Choroid plexus epithelial cell (primary cell): ENCODE results near the gene SPON2.
A peak's percentile ranks its signal among the peaks of the same experiment; 100 is the strongest.

ENCODE experiments used
- DNase-seq: peaks from one replicate; pipeline ENCODE4 v3.0.0-alpha.2; 2010; ENCODE audit warnings: low read depth
- H3K4me3 ChIP-seq: 2 replicates; pipeline ENCODE4 v1.5.1; 2011; ENCODE audit warnings: low read depth, mild to moderate bottlenecking, control low read depth, low read length, moderate library complexity
- TF ChIP-seq, protein P1 (sequence below): conservative IDR thresholded peaks from 2 replicates; pipeline ENCODE4 v1.5.1; 2011; ENCODE audit warnings: low read depth, mild to moderate bottlenecking, control low read depth, inconsistent platforms, low read length, moderate library complexity

Gene SPON2

GRCh38 chr4:1172228-1172851, at the start of gene SPON2:
SPON2 (minus strand) TSS chr4:1172583.
- DNase-seq, result peak; percentile 81
- peak within 1 kb of the TSS; percentile 78 for H3K4me3 ChIP-seq
- TF ChIP-seq, protein P1, sequence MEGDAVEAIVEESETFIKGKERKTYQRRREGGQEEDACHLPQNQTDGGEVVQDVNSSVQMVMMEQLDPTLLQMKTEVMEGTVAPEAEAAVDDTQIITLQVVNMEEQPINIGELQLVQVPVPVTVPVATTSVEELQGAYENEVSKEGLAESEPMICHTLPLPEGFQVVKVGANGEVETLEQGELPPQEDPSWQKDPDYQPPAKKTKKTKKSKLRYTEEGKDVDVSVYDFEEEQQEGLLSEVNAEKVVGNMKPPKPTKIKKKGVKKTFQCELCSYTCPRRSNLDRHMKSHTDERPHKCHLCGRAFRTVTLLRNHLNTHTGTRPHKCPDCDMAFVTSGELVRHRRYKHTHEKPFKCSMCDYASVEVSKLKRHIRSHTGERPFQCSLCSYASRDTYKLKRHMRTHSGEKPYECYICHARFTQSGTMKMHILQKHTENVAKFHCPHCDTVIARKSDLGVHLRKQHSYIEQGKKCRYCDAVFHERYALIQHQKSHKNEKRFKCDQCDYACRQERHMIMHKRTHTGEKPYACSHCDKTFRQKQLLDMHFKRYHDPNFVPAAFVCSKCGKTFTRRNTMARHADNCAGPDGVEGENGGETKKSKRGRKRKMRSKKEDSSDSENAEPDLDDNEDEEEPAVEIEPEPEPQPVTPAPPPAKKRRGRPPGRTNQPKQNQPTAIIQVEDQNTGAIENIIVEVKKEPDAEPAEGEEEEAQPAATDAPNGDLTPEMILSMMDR, result no peak

DNA sequence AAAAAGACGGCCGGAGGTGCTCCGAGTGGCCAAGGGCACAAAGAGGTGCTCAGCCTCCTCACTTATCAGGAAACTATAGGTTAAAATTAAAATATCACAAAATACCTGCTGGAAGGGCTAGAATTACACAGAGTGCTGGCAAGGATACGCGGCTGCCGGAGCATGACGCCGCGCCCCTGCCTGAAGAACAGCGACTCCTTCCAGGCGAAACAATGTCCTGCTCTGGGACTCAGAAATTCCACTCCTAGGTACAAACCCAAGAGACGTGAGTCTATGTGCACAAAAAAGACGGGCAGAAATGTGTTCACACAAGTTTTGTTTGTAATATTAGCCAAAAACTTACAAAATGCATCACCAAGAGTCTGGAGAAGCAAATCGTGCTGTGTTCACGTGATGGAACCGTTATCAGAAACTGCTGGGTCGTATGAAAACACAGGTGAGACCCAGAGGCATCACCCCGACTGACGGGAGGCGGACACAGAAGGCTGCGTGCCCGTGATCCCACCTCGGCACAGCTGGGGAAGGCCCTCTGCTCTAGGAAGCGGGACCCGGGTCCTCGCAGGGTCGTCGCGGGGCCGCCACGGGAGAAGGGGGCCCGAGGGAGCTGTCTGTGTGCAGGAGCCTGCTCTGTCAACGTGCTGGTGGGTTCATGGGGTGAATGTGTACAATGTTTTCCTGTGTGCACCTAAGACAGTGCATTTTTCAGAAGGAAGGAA, 48.9 kb upstream of the SPON2 start:
- DNase-seq, result no peak
- no peak overlapping the region for H3K4me3 ChIP-seq
- TF ChIP-seq, protein P1, result no peak

DNA sequence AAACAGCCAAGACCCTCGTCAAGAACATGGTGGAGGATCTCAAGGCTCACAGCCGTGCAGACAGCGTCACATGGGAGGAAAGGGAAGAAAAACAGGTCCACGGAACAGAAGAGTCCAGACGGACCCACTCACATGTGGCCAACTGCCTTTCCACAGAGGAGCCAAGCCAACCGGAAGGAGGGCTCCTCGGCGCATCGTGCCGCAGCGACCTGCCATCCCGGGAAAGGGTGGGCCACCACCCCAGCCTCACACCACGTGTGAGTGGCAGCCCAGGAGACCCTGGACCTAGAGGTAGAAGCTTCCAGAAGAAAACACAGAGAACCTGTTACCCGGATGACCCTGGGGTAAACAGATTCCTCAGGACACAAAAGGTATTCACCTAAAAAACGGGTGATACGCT, 48.2 kb upstream of the SPON2 start:
- no peak for DNase-seq
- TF ChIP-seq, protein P1, result no peak
- H3K4me3 ChIP-seq, result no peak overlapping the region

- DNase-seq, result no peak
- H3K4me3 ChIP-seq, result no peak overlapping the region
- TF ChIP-seq, protein P1, result no peak
Measured at GRCh38 chr4:1219566-1219950, 47.2 kb upstream of the SPON2 start.

GRCh38 chr4:1218634-1219565, 46.5 kb upstream of the SPON2 start:
- no peak overlapping the region for H3K4me3 ChIP-seq
- no peak for DNase-seq
- TF ChIP-seq, protein P1, result no peak

- TF ChIP-seq, protein P1, result no peak
- H3K4me3 ChIP-seq, result no peak overlapping the region
- no peak for DNase-seq
Measured at GRCh38 chr4:1217366-1217765, 45.0 kb upstream of the SPON2 start.
